Ishikawa (cell line): ENCODE data around the gene PLXDC2.

ENCODE experiments used
- CEBPB ChIP-seq: IDR thresholded peaks from 2 replicates; pipeline ENCODE4 v1.6.1; 2012
- EGR1 ChIP-seq: IDR thresholded peaks from 2 replicates; pipeline ENCODE4 v1.6.1; 2012
- EP300 ChIP-seq: IDR thresholded peaks from 2 replicates; pipeline ENCODE4 v1.6.1; 2012; ENCODE audit warnings: borderline replicate concordance
- FOXM1 ChIP-seq: IDR thresholded peaks from 2 replicates; pipeline ENCODE4 v1.6.1; 2012; ENCODE audit warnings: low read depth, borderline replicate concordance
- RAD21 ChIP-seq: IDR thresholded peaks from 2 replicates; pipeline ENCODE4 v1.6.1; 2012; ENCODE audit warnings: low read depth
- TAF1 ChIP-seq: IDR thresholded peaks from 2 replicates; pipeline ENCODE4 v1.6.1; 2012; ENCODE audit warnings: low read depth, mild to moderate bottlenecking
- TCF12 ChIP-seq: IDR thresholded peaks from 2 replicates; pipeline ENCODE4 v1.6.1; 2012; ENCODE audit warnings: low read depth
- ZBTB7A ChIP-seq: IDR thresholded peaks from 2 replicates; pipeline ENCODE4 v1.6.1; 2012; ENCODE audit warnings: low read depth
- TF ChIP-seq, protein P1 (sequence below): IDR thresholded peaks from 2 replicates; pipeline ENCODE4 v1.6.1; 2012

DNA sequence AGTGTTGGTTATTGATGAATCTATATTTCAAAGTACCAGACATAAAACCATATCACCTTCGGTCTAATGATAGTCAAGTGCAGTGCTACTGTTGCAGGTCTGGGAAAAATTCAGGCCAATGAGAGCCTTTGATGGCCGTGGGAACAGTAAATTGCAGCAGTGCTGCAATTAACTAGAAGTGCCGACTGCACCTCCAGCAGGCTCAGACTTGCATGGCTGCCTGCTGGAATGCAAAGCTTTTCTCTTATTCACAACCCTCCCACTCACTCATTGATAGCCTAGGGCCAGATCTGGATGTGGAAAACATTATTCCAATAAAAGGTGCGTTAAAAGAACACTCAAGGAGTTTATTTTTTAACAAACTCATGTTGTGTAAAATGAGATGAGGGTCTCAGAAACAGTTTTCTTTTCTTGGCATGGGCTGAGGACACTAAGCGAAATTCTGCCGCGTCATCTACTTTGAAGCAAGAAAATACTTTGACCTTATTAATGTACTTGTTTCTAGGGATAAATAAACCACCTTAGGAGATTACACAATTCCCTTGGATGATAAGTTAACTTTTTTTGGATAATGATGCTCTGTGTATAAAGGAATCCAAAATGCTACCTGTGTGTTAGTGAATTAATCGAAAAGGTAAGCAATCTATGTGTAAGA is 17.1 kb downstream of the PLXDC2 start:
- TF ChIP-seq FOXM1 (no peak), EP300 (no peak), ZBTB7A (no peak), TCF12 (0 out of 2 replicates have a peak, but pooled peaks have one; percentile 34), EGR1 (no peak), TAF1 (no peak), RAD21 (no peak), CEBPB (no peak)
- TF ChIP-seq, protein P1, sequence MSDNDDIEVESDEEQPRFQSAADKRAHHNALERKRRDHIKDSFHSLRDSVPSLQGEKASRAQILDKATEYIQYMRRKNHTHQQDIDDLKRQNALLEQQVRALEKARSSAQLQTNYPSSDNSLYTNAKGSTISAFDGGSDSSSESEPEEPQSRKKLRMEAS: no peak
